Astrocyte (in vitro differentiated cells and primary cell): ENCODE data around the gene CACNG7.

Source experiments
- EZH2 ChIP-seq: IDR thresholded peaks from 2 replicates; pipeline ENCODE4 v1.6.1; 2012; ENCODE audit warnings: mild to moderate bottlenecking, low read length, inconsistent platforms; ENCODE audit not compliant: insufficient read depth
- TF ChIP-seq, protein P1 (sequence below): IDR thresholded peaks from 2 replicates; pipeline ENCODE4 v1.5.1; 2011; ENCODE audit warnings: low read depth, mild to moderate bottlenecking, inconsistent platforms, low read length, moderate library complexity; ENCODE audit not compliant: insufficient read depth

DNA sequence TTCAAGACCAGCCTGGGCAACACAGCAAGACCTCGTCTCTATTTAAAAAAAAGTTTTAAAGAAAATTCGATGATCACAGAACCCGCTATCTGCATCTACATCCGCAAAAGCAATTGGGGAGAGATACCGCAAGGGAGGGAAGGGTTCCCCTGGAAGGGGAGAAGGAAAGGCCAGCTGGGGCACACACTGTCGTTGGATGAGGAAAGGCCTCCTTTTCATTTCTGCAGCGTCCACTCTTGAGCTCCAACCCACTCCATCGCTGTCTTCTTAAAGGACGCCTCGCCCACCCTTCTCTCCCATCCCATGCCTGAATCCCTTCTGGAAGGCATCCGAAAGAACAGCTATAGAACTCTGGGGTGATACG lies 30.3 kb upstream of the CACNG7 start:
- TF ChIP-seq, protein P1, sequence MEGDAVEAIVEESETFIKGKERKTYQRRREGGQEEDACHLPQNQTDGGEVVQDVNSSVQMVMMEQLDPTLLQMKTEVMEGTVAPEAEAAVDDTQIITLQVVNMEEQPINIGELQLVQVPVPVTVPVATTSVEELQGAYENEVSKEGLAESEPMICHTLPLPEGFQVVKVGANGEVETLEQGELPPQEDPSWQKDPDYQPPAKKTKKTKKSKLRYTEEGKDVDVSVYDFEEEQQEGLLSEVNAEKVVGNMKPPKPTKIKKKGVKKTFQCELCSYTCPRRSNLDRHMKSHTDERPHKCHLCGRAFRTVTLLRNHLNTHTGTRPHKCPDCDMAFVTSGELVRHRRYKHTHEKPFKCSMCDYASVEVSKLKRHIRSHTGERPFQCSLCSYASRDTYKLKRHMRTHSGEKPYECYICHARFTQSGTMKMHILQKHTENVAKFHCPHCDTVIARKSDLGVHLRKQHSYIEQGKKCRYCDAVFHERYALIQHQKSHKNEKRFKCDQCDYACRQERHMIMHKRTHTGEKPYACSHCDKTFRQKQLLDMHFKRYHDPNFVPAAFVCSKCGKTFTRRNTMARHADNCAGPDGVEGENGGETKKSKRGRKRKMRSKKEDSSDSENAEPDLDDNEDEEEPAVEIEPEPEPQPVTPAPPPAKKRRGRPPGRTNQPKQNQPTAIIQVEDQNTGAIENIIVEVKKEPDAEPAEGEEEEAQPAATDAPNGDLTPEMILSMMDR: no peak
- no peak for TF ChIP-seq EZH2
